ENCODE measurements around the gene WDR1.
A peak's percentile ranks its signal among the peaks of the same experiment; 100 is the strongest.

WDR1 gene

GRCh38 chr4:10109995-10110670, 6.5 kb downstream of the WDR1 start:
- Histone ChIP-seq H3K9me3 (no peaks in the 10 kb centered on the region), H3K4me3 (ENCODE audit: low read depth in 1 of 2, low read length in 1 of 2) (no peak overlapping the region), H3K36me3 (peaks cover 98% of the 10 kb centered on the region), H3K4me1 (ENCODE audit: control insufficient read depth in 1 of 2, insufficient read depth in 1 of 2, low read depth in 1 of 2, low read length in 1 of 2) (peaks cover 29 to 77% of the 10 kb centered on the region in 2 experiments), H3K27ac (no peak overlapping the region), H3K27me3 (no peaks in the 10 kb centered on the region)
- TF ChIP-seq CTCF (IDR thresholded peaks at IDR 0.05): no peak

GRCh38 chr4:10108818-10109783, 7.5 kb downstream of the WDR1 start:
- peaks cover 98% of the 10 kb centered on the region for H3K36me3 ChIP-seq
- TF ChIP-seq CTCF (IDR thresholded peaks at IDR 0.05): no peak
- H3K9me3 ChIP-seq: no peaks in the 10 kb centered on the region
- H3K4me1 ChIP-seq (ENCODE audit: control insufficient read depth in 1 of 2, insufficient read depth in 1 of 2, low read depth in 1 of 2, low read length in 1 of 2): peaks cover 24 to 67% of the 10 kb centered on the region in 2 experiments
- H3K27me3 ChIP-seq: no peaks in the 10 kb centered on the region
- H3K27ac ChIP-seq: peak overlapping the region; percentile 33
- H3K4me3 ChIP-seq (ENCODE audit: low read depth in 1 of 2, low read length in 1 of 2): no peak overlapping the region

GRCh38 chr4:10108391-10108790, 8.2 kb downstream of the WDR1 start:
- Histone ChIP-seq H3K9me3 (no peaks in the 10 kb centered on the region), H3K4me1 (ENCODE audit: control insufficient read depth in 1 of 2, insufficient read depth in 1 of 2, low read depth in 1 of 2, low read length in 1 of 2) (peaks cover 17 to 60% of the 10 kb centered on the region in 2 experiments), H3K4me3 (ENCODE audit: low read depth in 1 of 2, low read length in 1 of 2) (no peak overlapping the region), H3K27ac (peak overlapping the region; percentile 33), H3K36me3 (peaks cover 98% of the 10 kb centered on the region), H3K27me3 (no peaks in the 10 kb centered on the region)
- TF ChIP-seq CTCF (IDR thresholded peaks at IDR 0.05): no peak

- TF ChIP-seq CTCF (IDR thresholded peaks at IDR 0.05): no peak
- H3K27me3 ChIP-seq: no peaks in the 10 kb centered on the region
- peak overlapping the region; percentile 39 for H3K27ac ChIP-seq
- H3K4me1 ChIP-seq (ENCODE audit: control insufficient read depth in 1 of 2, insufficient read depth in 1 of 2, low read depth in 1 of 2, low read length in 1 of 2): peaks cover 13 to 55% of the 10 kb centered on the region in 2 experiments
- peaks cover 98% of the 10 kb centered on the region for H3K36me3 ChIP-seq
- H3K9me3 ChIP-seq: no peaks in the 10 kb centered on the region
- H3K4me3 ChIP-seq (ENCODE audit: low read depth in 1 of 2, low read length in 1 of 2): no peak overlapping the region
Observed at GRCh38 chr4:10107111-10108091, 9.2 kb downstream of the WDR1 start.
